Measurements from ENCODE around the gene ZNF805.

DNA sequence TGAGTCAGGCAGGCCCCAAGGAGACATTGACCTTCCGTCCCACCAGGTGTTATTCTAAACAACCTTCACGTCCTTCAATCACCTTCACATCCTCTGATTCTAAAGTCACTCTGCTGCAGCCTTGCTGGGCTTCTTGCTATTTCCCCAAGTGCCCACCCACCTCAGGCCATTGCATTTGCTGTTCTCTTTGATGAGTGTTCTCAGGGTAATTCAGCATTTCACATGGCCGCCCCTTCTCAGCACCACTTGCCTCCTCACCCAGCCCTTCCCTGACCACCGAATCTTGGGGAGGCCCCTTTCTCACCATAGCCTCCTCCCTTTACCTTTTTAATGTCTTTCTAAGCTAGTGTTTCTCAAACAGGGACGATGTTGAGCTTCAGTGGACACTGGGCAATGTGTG lies 4.6 kb downstream of the ZNF805 start:
- TF ChIP-seq POLR2A (IDR thresholded peaks at IDR 0.05), result no peak
- TF ChIP-seq, protein P1, sequence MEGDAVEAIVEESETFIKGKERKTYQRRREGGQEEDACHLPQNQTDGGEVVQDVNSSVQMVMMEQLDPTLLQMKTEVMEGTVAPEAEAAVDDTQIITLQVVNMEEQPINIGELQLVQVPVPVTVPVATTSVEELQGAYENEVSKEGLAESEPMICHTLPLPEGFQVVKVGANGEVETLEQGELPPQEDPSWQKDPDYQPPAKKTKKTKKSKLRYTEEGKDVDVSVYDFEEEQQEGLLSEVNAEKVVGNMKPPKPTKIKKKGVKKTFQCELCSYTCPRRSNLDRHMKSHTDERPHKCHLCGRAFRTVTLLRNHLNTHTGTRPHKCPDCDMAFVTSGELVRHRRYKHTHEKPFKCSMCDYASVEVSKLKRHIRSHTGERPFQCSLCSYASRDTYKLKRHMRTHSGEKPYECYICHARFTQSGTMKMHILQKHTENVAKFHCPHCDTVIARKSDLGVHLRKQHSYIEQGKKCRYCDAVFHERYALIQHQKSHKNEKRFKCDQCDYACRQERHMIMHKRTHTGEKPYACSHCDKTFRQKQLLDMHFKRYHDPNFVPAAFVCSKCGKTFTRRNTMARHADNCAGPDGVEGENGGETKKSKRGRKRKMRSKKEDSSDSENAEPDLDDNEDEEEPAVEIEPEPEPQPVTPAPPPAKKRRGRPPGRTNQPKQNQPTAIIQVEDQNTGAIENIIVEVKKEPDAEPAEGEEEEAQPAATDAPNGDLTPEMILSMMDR (IDR thresholded peaks at IDR 0.05), result no peak

Data from Peyer's patch (tissue), 4 donors.